ENCODE measurements around the gene LPP.

GRCh38 chr3:188663839-188664238 lies 509.9 kb downstream of the LPP start:
- no peak for TF ChIP-seq ELK1 (IDR thresholded peaks at IDR 0.05; ENCODE audit: borderline replicate concordance, low read depth, low read length)
- TF ChIP-seq CTCF (conservative IDR thresholded peaks at IDR 0.05; ENCODE audit: low read depth, low read length), result no peak
- no peak for TF ChIP-seq BHLHE40 (IDR thresholded peaks at IDR 0.05; ENCODE audit: low read depth, low read length)
- no peak for TF ChIP-seq POLR2A (IDR thresholded peaks at IDR 0.05; ENCODE audit: low read depth, low read length)
- TF ChIP-seq SMC3 (IDR thresholded peaks at IDR 0.05; ENCODE audit: low read depth, low read length), result no peak
- no peak for TF ChIP-seq USF2 (IDR thresholded peaks at IDR 0.05; ENCODE audit: low read depth, low read length)
- TF ChIP-seq RFX5 (IDR thresholded peaks at IDR 0.05; ENCODE audit: low read depth, low read length), result no peak
- TF ChIP-seq NFE2L2 (IDR thresholded peaks at IDR 0.05; ENCODE audit: low read depth, low read length), result no peak
- no peak for TF ChIP-seq MXI1 (IDR thresholded peaks at IDR 0.05; ENCODE audit: borderline replicate concordance, low read depth, low read length)
- no peak for TF ChIP-seq RAD21 (IDR thresholded peaks at IDR 0.05; ENCODE audit: low read length)
- no peak for TF ChIP-seq MAFK (IDR thresholded peaks at IDR 0.05; ENCODE audit: low read depth, low read length)
- no peak for TF ChIP-seq RCOR1 (IDR thresholded peaks at IDR 0.05; ENCODE audit: insufficient replicate concordance, low read length)
- no peak for TF ChIP-seq MAZ (IDR thresholded peaks at IDR 0.05; ENCODE audit: borderline replicate concordance, low read depth, low read length)
